NB4 (cell line): Measurements from ENCODE around the gene CAPN12.

Experiments
- DNase-seq: peaks from one replicate; pipeline ENCODE4 v3.0.0; 2010; ENCODE audit warnings: low read depth
- H3K4me3 ChIP-seq: one replicate; pipeline ENCODE4 v1.5.1; 2011; ENCODE audit warnings: mild to moderate bottlenecking, low read depth, low read length, moderate library complexity
- CTCF ChIP-seq: IDR thresholded peaks from one replicate; pipeline ENCODE4 v1.5.1; 2012; ENCODE audit warnings: low read depth, low read length
- MAX ChIP-seq: IDR thresholded peaks from 2 replicates; pipeline ENCODE4 v1.6.1; 2011; ENCODE audit warnings: low read depth, low read length
- MYC ChIP-seq: IDR thresholded peaks from 2 replicates; pipeline ENCODE4 v1.6.1; 2011; ENCODE audit warnings: low read depth, low read length
- POLR2A ChIP-seq: IDR thresholded peaks from 2 replicates; pipeline ENCODE4 v1.6.1; 2011; ENCODE audit warnings: mild to moderate bottlenecking; ENCODE audit not compliant: insufficient read length; ENCODE audit errors: extremely low read depth

The CAPN12 gene

GRCh38 chr19:38737921-38738737 is 6.1 kb downstream of the CAPN12 start:
- peak; percentile 0 for DNase-seq

GRCh38 chr19:38737281-38737865 is 6.9 kb downstream of the CAPN12 start:
- TF ChIP-seq POLR2A, result no peak
- TF ChIP-seq MAX, result no peak
- no peak for TF ChIP-seq MYC
- no peak for TF ChIP-seq CTCF
- no peak overlapping the region for H3K4me3 ChIP-seq
- DNase-seq, result peak; percentile 35

More at GRCh38 chr19:38737921-38738737, 6.1 kb downstream of the CAPN12 start:
- no peak overlapping the region for H3K4me3 ChIP-seq
- no peak for TF ChIP-seq MAX
- no peak for TF ChIP-seq POLR2A

GRCh38 chr19:38736413-38737280 is 7.6 kb downstream of the CAPN12 start:
- no peak overlapping the region for H3K4me3 ChIP-seq
- peak; percentile 19 for DNase-seq
- TF ChIP-seq CTCF (no peak), MYC (no peak), MAX (no peak), POLR2A (no peak)

GRCh38 chr19:38736036-38736412 is 8.2 kb downstream of the CAPN12 start:
- no peak for TF ChIP-seq MAX
- no peak for TF ChIP-seq POLR2A
- no peak for TF ChIP-seq CTCF
- TF ChIP-seq MYC, result no peak
- no peak overlapping the region for H3K4me3 ChIP-seq
- no peak for DNase-seq

- DNase-seq, result no peak
- no peak for TF ChIP-seq POLR2A
- no peak for TF ChIP-seq MYC
- no peak for TF ChIP-seq MAX
- TF ChIP-seq CTCF, result no peak
- no peak overlapping the region for H3K4me3 ChIP-seq
These were observed 9.0 kb downstream of the CAPN12 start for GRCh38 chr19:38735257-38735686.
